Mesenteric fat pad (tissue), 1 donor: Measurements from ENCODE around the gene ZFYVE19. TPM values are rescaled to one million over a fixed set of nuclear protein-coding genes. Genes with fewer than 3 reads are reported as not detected.
"Not testable (repeated sequence)": the region's sequence is repeated elsewhere in the genome, so short reads cannot be mapped to it uniquely, and the experiment has no call there.

ENCODE experiments used
- DNase-seq: peaks from one replicate; pipeline ENCODE4 v3.0.0-alpha.2; 2020; ENCODE audit warnings: low spot score
- total RNA-seq: library from RNA; stranded (reverse); fragmentation: NEBNext Ultra II Directional; extraction: Animal tissue kit (Norgen Biotek cat#: 25700); gene quantifications from one replicate; pipeline ENCODE4 v1.2.1, GENCODE V29; 2021
- donor health status: DM: yes; HTN: yes; CAD: no.

Gene ZFYVE19
- total RNA-seq, 1 donor from 2014 or later: 9.8 TPM

DNA sequence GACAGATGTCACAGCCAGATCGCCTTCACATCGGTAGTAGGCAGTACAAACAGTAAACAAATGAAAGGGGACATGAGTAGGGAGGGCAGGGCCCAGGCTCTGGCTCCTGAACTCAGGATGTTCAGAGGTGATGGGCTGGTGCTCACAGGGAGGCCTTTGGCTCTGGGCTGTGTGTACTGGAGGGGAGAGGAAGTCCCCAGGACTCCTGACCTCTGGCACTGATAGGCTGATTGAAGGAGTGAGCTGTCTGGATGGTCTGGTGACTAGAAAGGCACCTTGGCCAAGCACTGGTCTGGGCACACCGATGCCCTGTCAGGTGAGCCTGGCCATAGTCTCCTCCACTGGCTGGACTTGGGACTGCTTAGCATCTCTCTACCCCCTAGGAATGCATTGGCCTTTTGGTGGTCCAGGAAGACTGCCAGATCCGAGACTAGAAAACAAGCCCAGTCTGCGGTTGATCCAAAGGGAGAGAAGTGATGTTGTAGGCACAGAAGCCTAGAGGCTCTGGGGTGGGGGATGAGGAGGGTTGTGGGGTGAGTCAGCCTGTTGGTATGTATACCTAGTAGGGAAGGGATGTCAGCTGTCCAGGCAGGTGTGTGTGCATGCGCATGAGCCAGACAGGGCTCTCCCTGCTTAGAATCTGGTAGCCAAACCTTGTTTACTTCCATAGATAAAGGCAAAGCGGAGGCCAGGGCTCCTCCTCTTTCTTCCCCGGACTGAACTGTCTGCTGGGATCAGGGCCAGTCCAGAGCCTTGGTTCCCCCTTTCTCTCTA lies 38.8 kb downstream of the ZFYVE19 start:
- DNase-seq: no peak

- DNase-seq: no peak
These were observed 39.9 kb downstream of the ZFYVE19 start for GRCh38 chr15:40846841-40847222.

DNA sequence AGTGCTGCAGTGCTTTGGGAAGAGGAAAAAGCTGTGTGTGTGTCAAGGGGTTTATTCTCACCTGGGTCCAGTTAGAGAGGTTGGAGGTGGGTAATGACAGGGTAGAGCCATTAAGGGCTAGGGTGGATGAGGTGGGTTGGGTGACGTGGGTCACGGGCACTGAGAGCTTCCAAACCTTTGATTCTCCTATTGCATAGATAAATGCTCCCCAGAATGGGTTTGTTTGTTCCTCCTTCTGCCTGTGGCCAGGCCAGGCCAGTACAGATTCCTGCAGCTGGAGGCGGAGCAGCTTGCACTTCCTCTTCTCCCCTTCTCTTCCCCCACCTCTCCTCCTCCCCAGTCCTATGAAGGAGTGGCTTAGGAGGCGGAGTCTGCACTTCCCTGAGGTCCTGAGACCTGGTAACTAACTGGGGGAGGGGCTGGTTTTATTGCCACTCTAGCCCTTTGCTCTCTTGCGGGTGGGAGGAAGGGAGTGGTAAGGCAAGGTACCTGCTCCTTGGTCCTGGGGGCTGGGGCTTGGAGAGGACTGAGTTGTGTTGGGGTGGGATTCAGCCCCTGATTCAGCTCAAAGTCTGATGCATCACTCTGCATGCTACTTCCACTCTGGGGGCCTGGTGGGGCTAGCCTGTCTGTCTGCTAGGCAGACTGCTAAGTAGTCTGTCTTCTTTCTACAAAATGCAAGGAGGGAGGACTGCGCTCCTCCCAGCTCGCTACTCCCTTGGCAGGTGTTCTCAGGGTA lies 40.5 kb downstream of the ZFYVE19 start:
- DNase-seq: no peak

DNA sequence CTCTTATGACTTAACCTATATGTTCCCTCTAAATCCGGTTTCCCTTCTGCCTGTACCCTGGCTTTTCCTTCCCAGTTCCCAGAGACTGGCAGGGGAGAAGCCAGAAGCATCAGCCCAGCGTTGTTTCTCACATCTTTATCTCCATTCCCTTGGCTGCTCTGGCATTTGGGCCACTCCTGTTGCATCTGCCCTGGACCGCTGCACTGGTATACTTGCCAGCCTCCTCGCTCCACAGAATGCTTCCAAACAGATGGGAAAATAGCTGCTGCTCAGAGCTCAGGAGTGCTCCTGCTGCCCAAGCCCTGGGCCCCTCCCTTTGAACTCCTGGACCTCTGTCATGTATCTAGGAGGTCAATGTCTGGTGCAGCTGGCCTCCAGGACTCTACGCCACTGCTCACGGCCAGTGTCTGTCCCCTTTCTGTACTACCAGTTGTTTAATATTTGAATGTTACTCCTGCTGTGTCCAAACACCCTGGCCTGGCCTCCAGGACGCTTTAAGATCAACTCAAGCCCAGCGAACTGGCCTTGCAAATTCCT lies 43.8 kb downstream of the ZFYVE19 start:
- no peak for DNase-seq

GRCh38 chr15:40852529-40852928 lies 45.6 kb downstream of the ZFYVE19 start:
- no peak for DNase-seq

DNA sequence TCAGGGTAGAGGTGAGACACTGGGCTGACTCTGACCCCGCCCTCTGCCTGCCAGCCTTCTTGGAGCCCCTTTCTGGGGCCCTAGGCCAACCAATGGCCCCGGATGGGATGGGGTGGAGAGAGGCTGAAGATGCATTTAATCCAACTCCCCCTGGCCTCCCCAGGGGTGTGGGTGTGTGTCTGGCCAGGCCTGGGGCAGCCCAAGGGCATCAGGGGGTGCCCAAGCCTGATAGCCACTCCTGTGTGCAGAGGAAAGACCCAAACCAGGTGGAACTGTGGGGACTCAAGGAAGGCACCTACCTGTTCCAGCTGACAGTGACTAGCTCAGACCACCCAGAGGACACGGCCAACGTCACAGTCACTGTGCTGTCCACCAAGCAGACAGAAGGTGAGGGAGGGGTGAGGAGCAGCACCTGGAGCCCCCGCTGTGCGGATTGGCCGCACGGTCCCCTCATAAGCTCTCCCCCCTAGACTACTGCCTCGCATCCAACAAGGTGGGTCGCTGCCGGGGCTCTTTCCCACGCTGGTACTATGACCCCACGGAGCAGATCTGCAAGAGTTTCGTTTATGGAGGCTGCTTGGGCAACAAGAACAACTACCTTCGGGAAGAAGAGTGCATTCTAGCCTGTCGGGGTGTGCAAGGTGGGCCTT lies 46.5 kb downstream of the ZFYVE19 start:
- no peak for DNase-seq

GRCh38 chr15:40854161-40854560 lies 47.3 kb downstream of the ZFYVE19 start:
- DNase-seq: no peak

DNA sequence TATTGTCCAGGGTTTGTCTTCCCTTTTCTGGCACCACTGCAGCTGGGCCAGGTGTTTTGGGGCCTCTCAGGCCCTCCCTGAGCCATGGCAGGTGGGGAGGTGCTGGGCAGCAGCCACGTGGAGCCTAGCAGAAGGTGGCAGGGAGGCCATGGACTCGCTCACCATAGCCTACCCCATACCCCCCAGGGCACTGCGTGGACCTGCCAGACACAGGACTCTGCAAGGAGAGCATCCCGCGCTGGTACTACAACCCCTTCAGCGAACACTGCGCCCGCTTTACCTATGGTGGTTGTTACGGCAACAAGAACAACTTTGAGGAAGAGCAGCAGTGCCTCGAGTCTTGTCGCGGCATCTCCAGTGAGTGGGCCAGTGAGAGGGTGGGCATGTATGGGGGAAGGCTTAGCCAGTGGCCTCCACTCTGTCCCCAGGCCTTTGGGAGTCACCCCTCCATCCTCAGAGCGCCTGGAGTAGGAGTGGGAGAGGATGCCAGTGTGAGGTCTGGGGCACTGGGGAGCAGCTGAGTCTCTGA lies 48.9 kb downstream of the ZFYVE19 start:
- DNase-seq: no peak

DNA sequence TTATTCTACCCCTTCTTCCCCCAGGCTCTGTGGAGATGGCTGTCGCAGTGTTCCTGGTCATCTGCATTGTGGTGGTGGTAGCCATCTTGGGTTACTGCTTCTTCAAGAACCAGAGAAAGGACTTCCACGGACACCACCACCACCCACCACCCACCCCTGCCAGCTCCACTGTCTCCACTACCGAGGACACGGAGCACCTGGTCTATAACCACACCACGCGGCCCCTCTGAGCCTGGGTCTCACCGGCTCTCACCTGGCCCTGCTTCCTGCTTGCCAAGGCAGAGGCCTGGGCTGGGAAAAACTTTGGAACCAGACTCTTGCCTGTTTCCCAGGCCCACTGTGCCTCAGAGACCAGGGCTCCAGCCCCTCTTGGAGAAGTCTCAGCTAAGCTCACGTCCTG lies 49.9 kb downstream of the ZFYVE19 start:
- DNase-seq: no peak

GRCh38 chr15:40857601-40858341 lies 50.9 kb downstream of the ZFYVE19 start:
- no peak for DNase-seq

DNA sequence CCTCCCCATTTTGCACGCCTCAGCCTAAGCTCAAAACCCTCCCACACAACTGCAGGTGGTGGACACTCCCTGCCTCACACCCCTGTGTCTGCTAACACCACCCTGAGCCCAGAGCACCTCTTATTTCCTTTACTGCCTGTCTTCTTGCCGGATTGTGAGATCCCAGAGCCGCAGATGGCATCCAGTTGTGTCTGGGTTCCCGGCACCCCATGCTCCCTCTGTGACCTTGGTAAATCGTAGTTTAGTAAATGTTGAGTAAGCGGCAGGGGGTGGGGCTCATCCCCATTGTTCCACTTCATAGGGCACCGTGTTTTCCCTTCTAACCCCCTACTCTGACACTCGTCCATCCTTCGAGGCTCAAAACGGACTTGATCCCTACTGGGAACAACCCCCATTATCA lies 51.8 kb downstream of the ZFYVE19 start:
- DNase-seq: no peak

GRCh38 chr15:40859206-40859851 lies 52.4 kb downstream of the ZFYVE19 start:
- DNase-seq: no peak

DNA sequence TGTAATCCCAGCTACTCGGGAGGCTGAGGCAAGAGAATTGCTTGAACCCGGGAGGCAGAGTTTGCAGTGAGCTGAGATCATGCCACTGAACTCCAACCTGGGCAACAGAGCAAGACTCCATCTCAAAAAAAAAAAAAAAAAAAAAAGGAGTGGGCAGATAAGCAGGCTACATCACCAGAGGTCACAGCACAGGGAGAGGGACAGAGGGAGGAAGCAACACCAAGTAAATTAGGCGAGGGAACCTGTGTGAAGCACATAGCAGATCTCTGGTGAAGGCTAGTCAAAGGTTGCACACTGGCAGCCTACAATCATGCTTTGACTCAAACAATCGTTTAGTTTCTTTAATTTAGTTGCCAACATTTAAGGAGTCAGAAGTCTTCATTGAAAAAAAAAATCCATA lies 54.3 kb downstream of the ZFYVE19 start:
- DNase-seq: not testable (repeated sequence)

DNA sequence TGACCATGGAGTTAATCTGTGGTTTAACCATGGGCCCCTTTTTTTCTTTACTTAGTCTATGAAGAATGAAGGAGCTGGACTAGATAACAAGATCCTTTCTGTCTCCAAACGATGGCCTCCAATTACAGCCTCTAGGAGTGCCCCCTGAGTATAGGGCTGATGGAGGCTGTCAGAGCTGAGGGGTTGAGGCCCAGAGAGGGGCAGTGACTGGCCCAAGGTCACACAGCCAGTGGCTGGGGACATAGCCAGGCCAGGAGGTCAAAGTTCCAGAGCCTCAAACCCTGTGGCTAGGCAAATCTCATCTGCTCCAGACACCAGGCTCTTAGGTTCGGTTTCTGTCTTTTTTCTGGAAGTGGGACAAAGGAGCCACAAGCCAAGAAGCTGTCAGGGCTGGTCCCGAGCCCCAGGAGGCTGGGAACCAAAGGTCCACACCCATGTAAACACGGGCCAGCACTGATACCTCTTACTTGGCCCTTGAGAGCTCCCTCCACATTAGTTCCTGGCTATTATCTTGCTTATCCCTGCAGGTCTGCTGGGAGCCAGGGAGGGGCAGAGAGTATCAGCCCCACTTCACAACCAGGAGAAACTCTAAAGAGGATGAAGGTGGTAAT lies 56.9 kb downstream of the ZFYVE19 start:
- DNase-seq: no peak

Other genes starting within 250 kb of the ZFYVE19 start
- 23.7 TPM for gene CCDC32, start 242.0 kb upstream of the ZFYVE19 start, total RNA-seq
- gene RPUSD2, start 237.8 kb upstream of the ZFYVE19 start, total RNA-seq: 6.9 TPM
- 0.35 TPM for gene KNL1, start 212.8 kb upstream of the ZFYVE19 start, total RNA-seq
- gene RAD51, start 111.9 kb upstream of the ZFYVE19 start, total RNA-seq: 0.32 TPM
- gene RMDN3, start 51.8 kb upstream of the ZFYVE19 start, total RNA-seq: 57.0 TPM
- 17.1 TPM for gene GCHFR, start 43.0 kb upstream of the ZFYVE19 start, total RNA-seq
- 0.19 TPM for gene C15orf62, start 37.1 kb upstream of the ZFYVE19 start, total RNA-seq
- 25.8 TPM for gene DNAJC17, start 384 bp downstream of the ZFYVE19 start, total RNA-seq
- gene PPP1R14D, start 21.6 kb downstream of the ZFYVE19 start, total RNA-seq: not detected
- 2.7 TPM for gene SPINT1, start 37.0 kb downstream of the ZFYVE19 start, total RNA-seq
- gene RHOV, start 67.1 kb downstream of the ZFYVE19 start, total RNA-seq: not detected
- gene VPS18, start 87.4 kb downstream of the ZFYVE19 start, total RNA-seq: 29.3 TPM
- gene DLL4, start 122.3 kb downstream of the ZFYVE19 start, total RNA-seq: 15.2 TPM
- 2.4 TPM for gene CHAC1, start 146.4 kb downstream of the ZFYVE19 start, total RNA-seq